ENCODE measurements around the gene HPN. TPM values are rescaled to one million over a fixed set of nuclear protein-coding genes. Genes with fewer than 3 reads are reported as not detected.

The HPN gene
- total and polyA plus RNA-seq, 2 donors (not counting 3 experiments of a cell fraction or from before 2014, with no cell fraction given), result 0.10 TPM; not detected in 1

GRCh38 chr19:35006342-35006998 lies 35.1 kb upstream of the HPN start:
- dilution Hi-C loops (cut with MboI; ENCODE audit: extremely low pct_ligation_motif_present, low sequenced_read_pairs) (no loop called here), intact Hi-C loops (cut with micrococcal nuclease) (loop anchor here (10.0 kb wide), 1 partner anchor 82 kb away; the partner anchor contains the start of gene ZNF30)
- Histone ChIP-seq H3K27ac (ENCODE audit: insufficient read depth, low read depth, low read length) (peak overlapping the region; percentile 51), H4K20me1 (replicated peaks; ENCODE audit: control insufficient read depth, extremely low read depth, insufficient read depth, low read length) (no peaks in the 10 kb centered on the region), H3K4me3 (replicated peaks in 1 of 3; ENCODE audit: insufficient read depth in 1 of 3, low read depth in 1 of 3, low read length in 3 of 3) (no peak overlapping the region), H3K36me3 (ENCODE audit: control insufficient read depth in 2 of 2, extremely low read depth in 1 of 2, insufficient read depth in 2 of 2, low read length in 2 of 2) (peaks cover 11 to 23% of the 10 kb centered on the region in 2 experiments), H3K4me1 (ENCODE audit: control insufficient read depth, extremely low read depth, insufficient read depth, low read length) (peaks cover 44% of the 10 kb centered on the region), H3K9me3 (replicated peaks; ENCODE audit: control insufficient read depth, insufficient read depth, low read length) (no peaks in the 10 kb centered on the region), H3K79me2 (ENCODE audit: control insufficient read depth, insufficient read depth, low read length) (peaks cover 45% of the 10 kb centered on the region), H3K9me1 (replicated peaks; ENCODE audit: control insufficient read depth, extremely low read depth, insufficient read depth, low read length) (no peaks in the 10 kb centered on the region), H3K27me3 (ENCODE audit: control insufficient read depth in 2 of 2, insufficient read depth in 2 of 2, low read length in 2 of 2) (no peaks in the 10 kb centered on the region), H2AFZ (ENCODE audit: low read depth, low read length) (no peak overlapping the region), H3K9ac (replicated peaks; ENCODE audit: extremely low read depth, insufficient read depth, low read length) (no peak overlapping the region), H3K4me2 (ENCODE audit: insufficient read depth, low read length) (peak overlapping the region; percentile 29)
- POLR2A ChIA-PET, result interaction anchor here (0.5 kb wide), 1 partner anchor 1050 kb away, joined by 3 read pairs; no protein-coding TSS in a partner anchor
- TF ChIP-seq POLR2AphosphoS5 (IDR thresholded peaks at IDR 0.05; ENCODE audit: insufficient read depth, low read depth, low read length) (peak; percentile 55), GATA2 (IDR thresholded peaks at IDR 0.05; ENCODE audit: insufficient read depth, insufficient read length, low read depth, low read length) (peak; percentile 48), CTCF (IDR thresholded peaks at IDR 0.05; ENCODE audit: extremely low read depth in 1 of 2, insufficient read depth in 1 of 2, low read depth in 1 of 2, low read length in 2 of 2) (no peak), POLR2A (IDR thresholded peaks at IDR 0.05; ENCODE audit: low read depth, low read length) (peak; percentile 71), EZH2 (IDR thresholded peaks at IDR 0.05; ENCODE audit: borderline replicate concordance, low read depth, low read length, severe bottlenecking) (no peak), JUN (IDR thresholded peaks at IDR 0.05; ENCODE audit: borderline replicate concordance, insufficient read depth, insufficient read length, low read depth) (peak; percentile 48), MAX (IDR thresholded peaks at IDR 0.05; ENCODE audit: insufficient read depth, insufficient read length) (no peak), FOS (IDR thresholded peaks at IDR 0.05; ENCODE audit: borderline replicate concordance, insufficient read depth, low read length) (peak; percentile 71), MYC (IDR thresholded peaks at IDR 0.05; ENCODE audit: low read depth, low read length) (no peak)
- peak; percentile 87 for DNase-seq (ENCODE audit: low read depth, low spot score)
- no TSS peak for BruUV-seq (replicated peaks)
- FAIRE-seq, result peak; percentile 97
- CTCF ChIA-PET, result interaction anchor here (0.9 to 9.9 kb wide), 9 partner anchors 10 to 60 kb away, joined by 3 to 129 read pairs (median 4); partner anchors contain the start of gene SCN1B
